ENCODE results near the gene TMED1. TPM values are rescaled to one million over a fixed set of nuclear protein-coding genes. Genes with fewer than 3 reads are reported as not detected.

The TMED1 gene
- total RNA-seq, 4 donors from 2014 or later, result 41.2 to 71.3 (median 48.7) TPM

GRCh38 chr19:10808937-10809649 is 26.9 kb downstream of the TMED1 start:
- no peak for TF ChIP-seq POLR2A (IDR thresholded peaks at IDR 0.05)
- no peak for TF ChIP-seq CTCF (IDR thresholded peaks at IDR 0.05)

GRCh38 chr19:10805758-10806247 is 30.2 kb downstream of the TMED1 start:
- DNase-seq, result no peak
- H3K9me3 ChIP-seq, result no peaks in the 10 kb centered on the region
- H3K4me1 ChIP-seq, result peaks cover under 1 to 3% of the 10 kb centered on the region in 2 donors
- TF ChIP-seq CTCF (IDR thresholded peaks at IDR 0.05) (no peak), POLR2A (IDR thresholded peaks at IDR 0.05) (no peak)
- no peak overlapping the region for H3K27ac ChIP-seq
- peaks cover 40 to 43% of the 10 kb centered on the region in 2 donors for H3K36me3 ChIP-seq
- WGBS, 2 donors, result 85 to 96% methylated on average over 11 of the region's 11 CpGs
- H3K4me3 ChIP-seq (replicated peaks in 1 of 3), result no peak overlapping the region
- no peaks in the 10 kb centered on the region for H3K27me3 ChIP-seq
- intact Hi-C loops (cut with DNase I), result no loop called here

More at GRCh38 chr19:10808937-10809649, 26.9 kb downstream of the TMED1 start:
- Histone ChIP-seq H3K4me1 (no peaks in the 10 kb centered on the region), H3K27me3 (no peaks in the 10 kb centered on the region), H3K4me3 (replicated peaks in 1 of 3) (no peak overlapping the region), H3K27ac (no peak overlapping the region), H3K9me3 (no peaks in the 10 kb centered on the region), H3K36me3 (peaks cover 24 to 38% of the 10 kb centered on the region in 2 donors)
- intact Hi-C loops (cut with DNase I), result no loop called here
- 88 to 93% methylated on average over 8 to 10 of the region's 10 CpGs for WGBS, 2 donors
- no peak for DNase-seq

GRCh38 chr19:10805065-10805757 is 30.8 kb downstream of the TMED1 start:
- TF ChIP-seq POLR2A (IDR thresholded peaks at IDR 0.05) (no peak), CTCF (IDR thresholded peaks at IDR 0.05) (no peak)
- no peaks in the 10 kb centered on the region for H3K27me3 ChIP-seq
- 91 to 94% methylated on average over 11 of the region's 11 CpGs for WGBS, 2 donors
- H3K9me3 ChIP-seq, result no peaks in the 10 kb centered on the region
- no peak overlapping the region for H3K27ac ChIP-seq
- no peak for DNase-seq
- intact Hi-C loops (cut with DNase I), result no loop called here
- H3K4me1 ChIP-seq, result peaks cover 6 to 9% of the 10 kb centered on the region in 2 donors
- no peak overlapping the region for H3K4me3 ChIP-seq (replicated peaks in 1 of 3)
- H3K36me3 ChIP-seq, result peaks cover 37 to 43% of the 10 kb centered on the region in 2 donors

GRCh38 chr19:10803252-10803651 is 32.8 kb downstream of the TMED1 start:
- TF ChIP-seq POLR2A (IDR thresholded peaks at IDR 0.05), result no peak
- no peak for TF ChIP-seq CTCF (IDR thresholded peaks at IDR 0.05)
- intact Hi-C loops (cut with DNase I), result no loop called here
- no peak for DNase-seq
- H3K4me1 ChIP-seq, result peaks cover 14 to 23% of the 10 kb centered on the region in 2 donors
- H3K9me3 ChIP-seq, result no peaks in the 10 kb centered on the region
- H3K4me3 ChIP-seq (replicated peaks in 1 of 3), result no peak overlapping the region
- H3K27ac ChIP-seq, result no peak overlapping the region
- 89 to 98% methylated on average over 8 to 9 of the region's 9 CpGs for WGBS, 2 donors
- H3K36me3 ChIP-seq, result peaks cover 27 to 40% of the 10 kb centered on the region in 2 donors
- no peaks in the 10 kb centered on the region for H3K27me3 ChIP-seq

GRCh38 chr19:10802479-10802878 is 33.5 kb downstream of the TMED1 start:
- Histone ChIP-seq H3K27me3 (no peaks in the 10 kb centered on the region), H3K4me1 (peaks cover 14 to 23% of the 10 kb centered on the region in 2 donors), H3K4me3 (replicated peaks in 1 of 3) (no peak overlapping the region), H3K9me3 (no peaks in the 10 kb centered on the region), H3K36me3 (peaks cover 33 to 47% of the 10 kb centered on the region in 2 donors), H3K27ac (no peak overlapping the region)
- no peak for DNase-seq
- intact Hi-C loops (cut with DNase I), result no loop called here
- TF ChIP-seq CTCF (IDR thresholded peaks at IDR 0.05) (no peak), POLR2A (IDR thresholded peaks at IDR 0.05) (no peak)
- 100% methylated on average over 3 of the region's 5 CpGs for WGBS, 2 donors

Data from thyroid gland (tissue), 4 donors.